A673 (cell line): Measurements from ENCODE around the gene NOL3.

ENCODE experiments used
- EZH2 ChIP-seq: fragments of 200-600 bp; sonication (generic); IDR thresholded peaks from 2 replicates; pipeline ENCODE4 v1.6.1; 2017; ENCODE audit warnings: borderline replicate concordance, low read depth, mild to moderate bottlenecking, mixed read lengths, antibody characterized with exemption, low read length; ENCODE audit not compliant: poor library complexity, severe bottlenecking
- TF ChIP-seq, protein P1 (sequence below): fragments of 300-800, 200-600 bp; sonication (generic); conservative IDR thresholded peaks from 2 replicates; pipeline ENCODE4 v1.5.1; 2017; ENCODE audit warnings: low read depth, mild to moderate bottlenecking, antibody characterized with exemption, low read length, moderate library complexity, mixed read lengths

GRCh38 chr16:67167588-67167987 is 2.8 kb upstream of the NOL3 start:
- TF ChIP-seq EZH2, result no peak
- TF ChIP-seq, protein P1, sequence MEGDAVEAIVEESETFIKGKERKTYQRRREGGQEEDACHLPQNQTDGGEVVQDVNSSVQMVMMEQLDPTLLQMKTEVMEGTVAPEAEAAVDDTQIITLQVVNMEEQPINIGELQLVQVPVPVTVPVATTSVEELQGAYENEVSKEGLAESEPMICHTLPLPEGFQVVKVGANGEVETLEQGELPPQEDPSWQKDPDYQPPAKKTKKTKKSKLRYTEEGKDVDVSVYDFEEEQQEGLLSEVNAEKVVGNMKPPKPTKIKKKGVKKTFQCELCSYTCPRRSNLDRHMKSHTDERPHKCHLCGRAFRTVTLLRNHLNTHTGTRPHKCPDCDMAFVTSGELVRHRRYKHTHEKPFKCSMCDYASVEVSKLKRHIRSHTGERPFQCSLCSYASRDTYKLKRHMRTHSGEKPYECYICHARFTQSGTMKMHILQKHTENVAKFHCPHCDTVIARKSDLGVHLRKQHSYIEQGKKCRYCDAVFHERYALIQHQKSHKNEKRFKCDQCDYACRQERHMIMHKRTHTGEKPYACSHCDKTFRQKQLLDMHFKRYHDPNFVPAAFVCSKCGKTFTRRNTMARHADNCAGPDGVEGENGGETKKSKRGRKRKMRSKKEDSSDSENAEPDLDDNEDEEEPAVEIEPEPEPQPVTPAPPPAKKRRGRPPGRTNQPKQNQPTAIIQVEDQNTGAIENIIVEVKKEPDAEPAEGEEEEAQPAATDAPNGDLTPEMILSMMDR, result no peak
